Measurements from ENCODE around the gene U2AF2.

The U2AF2 gene

GRCh38 chr19:55678121-55678671 lies 23.4 kb downstream of the U2AF2 start:
- no peak for TF ChIP-seq ZSCAN30 (tag by site-specific recombination; IDR thresholded peaks at IDR 0.05)
- no peak for TF ChIP-seq ZNF747 (tag by site-specific recombination; IDR thresholded peaks at IDR 0.05)
- TF ChIP-seq PRDM4 (tag by site-specific recombination; IDR thresholded peaks at IDR 0.05), result no peak
- no peak for TF ChIP-seq ZNF350 (tag by site-specific recombination; IDR thresholded peaks at IDR 0.05)
- no peak for TF ChIP-seq ZBTB49 (tag by site-specific recombination; IDR thresholded peaks at IDR 0.05; ENCODE audit: low read depth)
- no peak for TF ChIP-seq ZNF423 (tag by site-specific recombination; IDR thresholded peaks at IDR 0.05)
- no peak for TF ChIP-seq ZBTB8A (tag by site-specific recombination; IDR thresholded peaks at IDR 0.05)
- no peak for TF ChIP-seq ZNF48 (tag by site-specific recombination; IDR thresholded peaks at IDR 0.05)
- Histone ChIP-seq H3K36me3 (ENCODE audit: control insufficient read depth in 2 of 2, insufficient read depth in 1 of 2, low read length in 2 of 2) (peaks cover 13 to 67% of the 10 kb centered on the region in 2 experiments), H3K4me1 (ENCODE audit: control insufficient read depth, insufficient read depth, low read length) (peaks cover 12% of the 10 kb centered on the region), H3K9me3 (ENCODE audit: control insufficient read depth, insufficient read depth, low read depth, low read length) (no peaks in the 10 kb centered on the region), H3K4me3 (ENCODE audit: low read depth, low read length) (no peak overlapping the region), H3K27ac (ENCODE audit: extremely low read depth, low read depth, low read length) (no peak overlapping the region)
- POLR2A ChIA-PET, result no interaction called here
- CTCF ChIA-PET, result no interaction called here

DNA sequence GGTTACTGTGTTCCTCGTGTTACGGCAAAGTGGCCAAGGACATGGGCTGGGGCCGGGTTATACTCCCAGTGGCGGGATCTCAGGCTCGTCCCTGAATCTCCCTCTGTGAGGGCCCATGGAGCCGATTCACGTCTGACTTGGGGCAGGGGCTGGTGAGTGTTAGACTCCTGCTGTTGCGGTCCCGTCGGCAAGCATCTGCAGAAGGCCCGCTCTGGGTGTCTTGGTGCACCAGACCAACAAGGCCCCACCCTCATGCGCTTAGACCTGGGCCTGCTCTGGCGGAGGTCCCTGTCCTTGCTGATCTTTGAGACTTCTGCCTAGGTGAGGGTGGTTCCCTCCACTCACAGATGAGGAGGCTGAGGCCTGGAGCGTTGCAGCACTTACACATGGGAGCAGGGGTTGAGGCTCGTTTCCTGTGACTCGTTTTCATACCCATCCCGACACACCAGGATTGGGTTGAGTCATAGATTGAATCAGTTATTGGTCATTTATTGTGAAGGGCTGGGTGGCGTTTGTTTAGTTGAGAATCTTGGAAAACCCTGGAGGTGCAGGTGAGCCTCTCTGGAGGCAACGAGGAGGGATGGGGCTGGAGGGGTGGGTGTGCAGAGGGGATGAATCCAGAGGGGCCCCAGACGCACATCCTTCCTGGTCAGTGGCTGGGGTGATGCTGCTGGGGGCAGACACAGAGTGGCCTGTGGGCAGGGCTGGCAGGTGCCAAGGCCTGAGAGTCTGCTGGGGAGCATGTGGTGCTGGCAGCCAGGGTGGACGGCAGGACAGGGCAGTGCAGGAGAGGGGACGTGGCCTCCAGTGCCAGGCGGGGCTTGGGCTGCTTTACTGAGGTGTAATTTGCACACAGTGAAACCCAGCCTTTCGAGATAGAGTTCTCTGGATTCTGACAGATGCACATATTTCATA lies 24.8 kb downstream of the U2AF2 start:
- POLR2A ChIA-PET, result no interaction called here
- TF ChIP-seq ZNF596 (tag by site-specific recombination; IDR thresholded peaks at IDR 0.05), result no peak
- no peak for TF ChIP-seq RBAK (tag by site-specific recombination; IDR thresholded peaks at IDR 0.05)
- TF ChIP-seq GFI1B (tag by site-specific recombination; IDR thresholded peaks at IDR 0.05), result no peak
- no peak for TF ChIP-seq OVOL3 (tag by site-specific recombination; IDR thresholded peaks at IDR 0.05)
- TF ChIP-seq, protein P1, sequence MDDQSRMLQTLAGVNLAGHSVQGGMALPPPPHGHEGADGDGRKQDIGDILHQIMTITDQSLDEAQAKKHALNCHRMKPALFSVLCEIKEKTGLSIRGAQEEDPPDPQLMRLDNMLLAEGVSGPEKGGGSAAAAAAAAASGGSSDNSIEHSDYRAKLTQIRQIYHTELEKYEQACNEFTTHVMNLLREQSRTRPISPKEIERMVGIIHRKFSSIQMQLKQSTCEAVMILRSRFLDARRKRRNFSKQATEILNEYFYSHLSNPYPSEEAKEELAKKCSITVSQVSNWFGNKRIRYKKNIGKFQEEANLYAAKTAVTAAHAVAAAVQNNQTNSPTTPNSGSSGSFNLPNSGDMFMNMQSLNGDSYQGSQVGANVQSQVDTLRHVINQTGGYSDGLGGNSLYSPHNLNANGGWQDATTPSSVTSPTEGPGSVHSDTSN (CRISPR knock-in tag; IDR thresholded peaks at IDR 0.05), result no peak
- TF ChIP-seq ZNF391 (tag by site-specific recombination; IDR thresholded peaks at IDR 0.05; ENCODE audit: borderline replicate concordance, low read depth), result no peak
- no peak for TF ChIP-seq ZNF112 (tag by site-specific recombination; IDR thresholded peaks at IDR 0.05)
- no peak for TF ChIP-seq ZNF132 (tag by site-specific recombination; IDR thresholded peaks at IDR 0.05; ENCODE audit: borderline replicate concordance)
- TF ChIP-seq ZNF639 (tag by site-specific recombination; IDR thresholded peaks at IDR 0.05), result no peak
- TF ChIP-seq, protein P2, sequence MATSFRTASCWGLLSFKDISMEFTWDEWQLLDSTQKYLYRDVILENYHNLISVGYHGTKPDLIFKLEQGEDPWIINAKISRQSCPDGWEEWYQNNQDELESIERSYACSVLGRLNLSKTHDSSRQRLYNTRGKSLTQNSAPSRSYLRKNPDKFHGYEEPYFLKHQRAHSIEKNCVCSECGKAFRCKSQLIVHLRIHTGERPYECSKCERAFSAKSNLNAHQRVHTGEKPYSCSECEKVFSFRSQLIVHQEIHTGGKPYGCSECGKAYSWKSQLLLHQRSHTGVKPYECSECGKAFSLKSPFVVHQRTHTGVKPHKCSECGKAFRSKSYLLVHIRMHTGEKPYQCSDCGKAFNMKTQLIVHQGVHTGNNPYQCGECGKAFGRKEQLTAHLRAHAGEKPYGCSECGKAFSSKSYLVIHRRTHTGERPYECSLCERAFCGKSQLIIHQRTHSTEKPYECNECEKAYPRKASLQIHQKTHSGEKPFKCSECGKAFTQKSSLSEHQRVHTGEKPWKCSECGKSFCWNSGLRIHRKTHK (tag by site-specific recombination; IDR thresholded peaks at IDR 0.05), result no peak
- no peak for TF ChIP-seq ZNF335 (tag by site-specific recombination; conservative IDR thresholded peaks at IDR 0.05)
- TF ChIP-seq ZNF571 (tag by site-specific recombination; IDR thresholded peaks at IDR 0.05), result no peak
- no peak for TF ChIP-seq ZNF768 (tag by site-specific recombination; IDR thresholded peaks at IDR 0.05)
- no peak overlapping the region for H3K27ac ChIP-seq (ENCODE audit: extremely low read depth, low read depth, low read length)
- H3K9me3 ChIP-seq (ENCODE audit: control insufficient read depth, insufficient read depth, low read depth, low read length), result no peaks in the 10 kb centered on the region
- CTCF ChIA-PET, result interaction anchor here (1.2 kb wide), 1 partner anchor 47 kb away, joined by 4 read pairs; no protein-coding TSS in a partner anchor
- H3K36me3 ChIP-seq (ENCODE audit: control insufficient read depth in 2 of 2, insufficient read depth in 1 of 2, low read length in 2 of 2), result peaks cover 16 to 72% of the 10 kb centered on the region in 2 experiments
- H3K4me3 ChIP-seq (ENCODE audit: low read depth, low read length), result no peak overlapping the region
- H3K4me1 ChIP-seq (ENCODE audit: control insufficient read depth, insufficient read depth, low read length), result 0 out of 2 replicates have a peak, but pooled peaks cover 7% of the 10 kb centered on the region

All from HEK293 (cell line).